GM21528 (cell line): ENCODE measurements around the gene GPAT3.

Source experiments
- ATAC-seq: cut with Tn5 transposase; IDR thresholded peaks from one replicate; pipeline ENCODE4 v1.9.1; 2021; ENCODE audit warnings: mild to moderate bottlenecking, moderate library complexity; ENCODE audit not compliant: unreplicated experiment, low FRiP score

GPAT3 gene

GRCh38 chr4:83631066-83631465 lies 95.2 kb downstream of the GPAT3 start:
- ATAC-seq: no peak

DNA sequence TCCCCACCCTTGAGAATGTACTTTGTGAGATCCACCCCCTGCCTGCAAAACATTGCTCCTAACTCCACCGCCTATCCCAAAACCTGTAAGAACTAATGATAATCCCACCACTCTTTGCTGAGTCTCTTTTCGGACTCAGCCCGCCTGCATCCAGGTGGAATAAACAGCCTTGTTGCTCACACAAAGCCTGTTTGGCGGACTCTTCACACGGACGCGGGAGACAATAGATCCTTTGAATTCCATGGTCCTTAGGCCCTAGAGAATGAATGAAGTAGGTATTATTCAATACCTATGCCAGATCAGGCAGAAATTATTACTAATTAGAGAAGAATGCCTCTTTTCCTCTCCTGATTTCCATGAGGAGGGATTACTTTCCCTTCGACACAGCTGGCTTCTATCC lies 101.0 kb downstream of the GPAT3 start:
- no peak for ATAC-seq

DNA sequence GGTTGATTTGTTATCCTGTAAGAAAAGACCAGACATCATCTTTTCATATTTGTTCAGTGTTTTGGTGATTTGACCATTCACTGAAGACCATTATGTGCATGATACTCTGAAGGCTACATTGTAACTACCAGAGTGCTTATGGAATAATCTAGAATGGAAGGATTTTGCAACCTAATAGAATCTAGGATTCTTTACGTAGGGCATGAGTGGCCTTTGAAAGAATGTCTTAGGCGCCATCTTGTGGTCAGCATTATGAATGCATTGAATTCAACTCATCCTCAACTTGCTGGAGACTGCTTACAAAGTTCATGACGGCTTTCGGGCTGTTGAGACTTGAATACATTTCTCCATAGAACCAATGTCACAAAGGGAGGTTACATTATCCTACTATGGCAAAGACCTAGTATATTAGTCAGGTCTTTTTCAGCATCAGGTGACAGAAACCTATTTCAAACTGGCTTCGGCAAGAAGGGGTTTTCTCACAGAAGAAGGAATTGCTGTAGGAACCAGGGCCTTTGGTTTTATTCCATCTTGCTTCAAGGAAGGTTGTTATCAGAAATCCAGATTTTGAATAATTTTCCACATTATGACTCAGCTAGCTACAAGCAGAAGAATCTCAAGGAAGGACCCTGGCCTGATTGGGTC lies 104.1 kb downstream of the GPAT3 start:
- ATAC-seq: no peak

- ATAC-seq: no peak
These were observed 107.1 kb downstream of the GPAT3 start for GRCh38 chr4:83643036-83643435.

DNA sequence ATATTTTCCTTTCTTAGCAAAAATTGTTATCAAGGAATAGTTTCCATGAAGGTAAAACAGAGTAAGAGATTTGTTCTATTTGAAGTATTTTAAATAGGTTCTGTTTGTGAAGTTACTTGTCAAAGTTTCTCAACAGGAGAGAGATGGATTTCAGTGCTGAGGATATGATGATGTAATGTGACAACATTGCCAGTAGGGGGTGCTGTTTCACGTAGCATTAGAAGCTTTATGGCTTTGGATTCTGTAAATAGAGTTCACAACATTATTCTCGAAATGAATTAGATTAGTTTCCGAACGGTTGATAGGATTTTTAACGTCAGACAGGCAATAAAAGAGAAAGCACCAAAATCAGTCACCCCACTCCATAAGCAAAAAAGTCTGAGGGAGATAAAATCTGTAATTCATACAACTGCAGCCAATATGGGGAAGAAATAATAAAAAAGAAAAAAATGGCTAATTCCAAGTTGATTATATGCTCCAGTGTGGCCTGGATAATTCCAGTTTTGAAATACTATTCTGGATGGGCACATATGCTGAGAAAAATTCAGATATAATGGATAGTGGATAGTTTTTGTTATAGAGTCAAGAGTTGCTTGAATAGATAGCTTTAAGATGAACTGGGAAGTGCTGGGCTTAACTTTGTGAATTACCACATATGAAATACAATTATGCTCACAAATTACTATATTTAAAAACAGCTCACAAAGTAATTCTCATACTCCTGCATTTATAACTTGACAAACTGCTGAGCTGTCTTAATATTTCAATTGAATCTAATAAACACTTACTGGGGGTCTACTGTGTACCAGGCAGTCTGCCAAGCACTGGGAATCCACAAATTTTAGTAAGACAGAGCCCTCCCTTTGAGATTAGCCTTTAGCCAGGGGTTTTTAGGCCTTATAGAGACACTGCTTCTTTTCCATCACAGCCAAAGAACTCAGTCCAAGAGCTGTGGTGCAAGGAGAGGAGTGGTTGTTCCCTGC lies 109.1 kb downstream of the GPAT3 start:
- peak; percentile 62 for ATAC-seq

- no peak for ATAC-seq
These were observed 110.8 kb downstream of the GPAT3 start for GRCh38 chr4:83646538-83647239.

DNA sequence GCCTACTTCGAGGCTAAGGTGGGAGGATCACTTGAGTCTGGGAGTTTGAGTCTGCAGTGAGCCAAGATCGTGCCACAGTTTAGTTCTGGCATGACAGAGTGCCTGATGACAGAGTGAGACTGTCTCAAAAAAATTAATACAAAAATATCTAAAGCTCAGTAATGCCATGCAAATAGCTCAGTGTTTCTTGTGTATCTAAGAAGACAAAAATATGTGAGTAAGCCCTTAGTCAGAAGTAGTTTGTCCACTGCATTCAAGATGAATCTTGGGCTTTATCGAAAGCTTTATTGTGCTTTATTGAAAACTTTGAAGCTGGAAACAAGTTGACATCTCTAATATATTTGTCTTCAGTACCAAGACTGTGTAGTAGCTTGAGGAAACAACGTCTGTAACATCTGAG lies 115.9 kb downstream of the GPAT3 start:
- no peak for ATAC-seq
